Choroid plexus epithelial cell (primary cell): Measurements from ENCODE around the gene FER.
A peak's percentile ranks its signal among the peaks of the same experiment; 100 is the strongest.

ENCODE experiments used
- DNase-seq: peaks from one replicate; pipeline ENCODE4 v3.0.0-alpha.2; 2010; ENCODE audit warnings: low read depth
- H3K4me3 ChIP-seq: 2 replicates; pipeline ENCODE4 v1.5.1; 2011; ENCODE audit warnings: low read depth, mild to moderate bottlenecking, control low read depth, low read length, moderate library complexity
- CTCF ChIP-seq: conservative IDR thresholded peaks from 2 replicates; pipeline ENCODE4 v1.5.1; 2011; ENCODE audit warnings: low read depth, mild to moderate bottlenecking, control low read depth, inconsistent platforms, low read length, moderate library complexity

Gene FER

GRCh38 chr5:109230369-109230768 is 482.7 kb downstream of the FER start:
- DNase-seq: no peak
- TF ChIP-seq CTCF: no peak
- H3K4me3 ChIP-seq: no peak overlapping the region

- DNase-seq: no peak
- no peak overlapping the region for H3K4me3 ChIP-seq
- TF ChIP-seq CTCF: no peak
These were observed 483.6 kb downstream of the FER start for GRCh38 chr5:109231331-109231730.

GRCh38 chr5:109234381-109234780 is 486.7 kb downstream of the FER start:
- no peak overlapping the region for H3K4me3 ChIP-seq
- no peak for TF ChIP-seq CTCF
- DNase-seq: no peak

- no peak for TF ChIP-seq CTCF
- no peak overlapping the region for H3K4me3 ChIP-seq
- peak; percentile 9 for DNase-seq
These were observed 491.8 kb downstream of the FER start for GRCh38 chr5:109239456-109239855.

GRCh38 chr5:109242518-109242917 is 494.8 kb downstream of the FER start:
- no peak for TF ChIP-seq CTCF
- peak; percentile 14 for DNase-seq
- H3K4me3 ChIP-seq: no peak overlapping the region

- H3K4me3 ChIP-seq: no peak overlapping the region
- no peak for DNase-seq
- no peak for TF ChIP-seq CTCF
These were observed 498.7 kb downstream of the FER start for GRCh38 chr5:109246395-109246794.
